Activated naive CD4-positive, alpha-beta T cell treated with anti-CD3 and anti-CD28 coated beads, Interleukin-2, amount 50 U/mL, for 24 hours (primary cell): Measurements from ENCODE around the gene NR5A1.

Experiments
- H3K27ac Mint-ChIP-seq: one replicate; pipeline ENCODE4 v1.8.0; 2021; ENCODE audit warnings: mild to moderate bottlenecking, mixed read lengths
- H3K27me3 Mint-ChIP-seq: one replicate; pipeline ENCODE4 v1.8.0; 2021; ENCODE audit warnings: mixed read lengths
- H3K36me3 Mint-ChIP-seq: one replicate; pipeline ENCODE4 v1.8.0; 2021; ENCODE audit warnings: mixed read lengths
- H3K4me1 Mint-ChIP-seq: one replicate; pipeline ENCODE4 v1.8.0; 2021; ENCODE audit warnings: mixed read lengths
- H3K4me3 Mint-ChIP-seq: one replicate; pipeline ENCODE4 v1.8.0; 2021; ENCODE audit warnings: mild to moderate bottlenecking, mixed read lengths
- H3K9me3 Mint-ChIP-seq: one replicate; pipeline ENCODE4 v1.8.0; 2021; ENCODE audit warnings: mixed read lengths

NR5A1 gene

GRCh38 chr9:124522121-124523098 lies 15.2 kb upstream of the NR5A1 start:
- Mint-ChIP-seq H3K4me3 (no peak overlapping the region), H3K36me3 (no peaks in the 10 kb centered on the region)

GRCh38 chr9:124521142-124521541 lies 13.9 kb upstream of the NR5A1 start:
- Mint-ChIP-seq H3K4me1 (no peaks in the 10 kb centered on the region), H3K4me3 (no peak overlapping the region), H3K36me3 (no peaks in the 10 kb centered on the region), H3K27ac (no peak overlapping the region), H3K9me3 (no peaks in the 10 kb centered on the region), H3K27me3 (peaks cover 2% of the 10 kb centered on the region)

More at GRCh38 chr9:124522121-124523098, 15.2 kb upstream of the NR5A1 start:
- no peak overlapping the region for H3K27ac Mint-ChIP-seq
- H3K9me3 Mint-ChIP-seq, result no peaks in the 10 kb centered on the region
- peaks cover 2% of the 10 kb centered on the region for H3K27me3 Mint-ChIP-seq
- H3K4me1 Mint-ChIP-seq, result no peaks in the 10 kb centered on the region

GRCh38 chr9:124520206-124520596 lies 13.0 kb upstream of the NR5A1 start:
- Mint-ChIP-seq H3K27me3 (peaks cover 2% of the 10 kb centered on the region), H3K4me3 (no peak overlapping the region), H3K36me3 (no peaks in the 10 kb centered on the region), H3K27ac (no peak overlapping the region), H3K9me3 (no peaks in the 10 kb centered on the region), H3K4me1 (no peaks in the 10 kb centered on the region)

GRCh38 chr9:124518116-124518515 lies 10.9 kb upstream of the NR5A1 start:
- Mint-ChIP-seq H3K36me3 (no peaks in the 10 kb centered on the region), H3K27me3 (peaks cover 3% of the 10 kb centered on the region), H3K9me3 (no peaks in the 10 kb centered on the region), H3K4me1 (peaks cover 2% of the 10 kb centered on the region), H3K4me3 (no peak overlapping the region), H3K27ac (no peak overlapping the region)

- Mint-ChIP-seq H3K27ac (no peak overlapping the region), H3K9me3 (no peaks in the 10 kb centered on the region)
Measured at GRCh38 chr9:124517600-124517999, 10.4 kb upstream of the NR5A1 start.

GRCh38 chr9:124514874-124515273 lies 7.7 kb upstream of the NR5A1 start:
- H3K27me3 Mint-ChIP-seq, result peaks cover 3% of the 10 kb centered on the region
- no peak overlapping the region for H3K27ac Mint-ChIP-seq
- H3K4me1 Mint-ChIP-seq, result peaks cover 4% of the 10 kb centered on the region
- H3K9me3 Mint-ChIP-seq, result no peaks in the 10 kb centered on the region
- H3K36me3 Mint-ChIP-seq, result no peaks in the 10 kb centered on the region
- no peak overlapping the region for H3K4me3 Mint-ChIP-seq

More at GRCh38 chr9:124517600-124517999, 10.4 kb upstream of the NR5A1 start:
- peaks cover 4% of the 10 kb centered on the region for H3K4me1 Mint-ChIP-seq
- H3K36me3 Mint-ChIP-seq, result no peaks in the 10 kb centered on the region
- H3K27me3 Mint-ChIP-seq, result peaks cover 4% of the 10 kb centered on the region
- H3K4me3 Mint-ChIP-seq, result no peak overlapping the region

GRCh38 chr9:124514125-124514524 lies 6.9 kb upstream of the NR5A1 start:
- Mint-ChIP-seq H3K36me3 (no peaks in the 10 kb centered on the region), H3K4me1 (peaks cover 4% of the 10 kb centered on the region), H3K27me3 (peaks cover 3% of the 10 kb centered on the region), H3K27ac (no peak overlapping the region), H3K4me3 (no peak overlapping the region), H3K9me3 (no peaks in the 10 kb centered on the region)

GRCh38 chr9:124513376-124513994 lies 6.3 kb upstream of the NR5A1 start:
- H3K27me3 Mint-ChIP-seq, result peaks cover 3% of the 10 kb centered on the region
- no peaks in the 10 kb centered on the region for H3K36me3 Mint-ChIP-seq
- H3K4me3 Mint-ChIP-seq, result no peak overlapping the region
- no peak overlapping the region for H3K27ac Mint-ChIP-seq
- H3K9me3 Mint-ChIP-seq, result no peaks in the 10 kb centered on the region
- H3K4me1 Mint-ChIP-seq, result peaks cover 4% of the 10 kb centered on the region

- H3K36me3 Mint-ChIP-seq, result no peaks in the 10 kb centered on the region
Measured at GRCh38 chr9:124512806-124513204, 5.6 kb upstream of the NR5A1 start.

GRCh38 chr9:124511891-124512805 lies 4.9 kb upstream of the NR5A1 start:
- no peaks in the 10 kb centered on the region for H3K36me3 Mint-ChIP-seq
- H3K9me3 Mint-ChIP-seq, result no peaks in the 10 kb centered on the region
- peaks cover 4% of the 10 kb centered on the region for H3K4me1 Mint-ChIP-seq
- H3K4me3 Mint-ChIP-seq, result no peak overlapping the region
- no peak overlapping the region for H3K27ac Mint-ChIP-seq
- peaks cover 3% of the 10 kb centered on the region for H3K27me3 Mint-ChIP-seq

More at GRCh38 chr9:124512806-124513204, 5.6 kb upstream of the NR5A1 start:
- Mint-ChIP-seq H3K27ac (no peak overlapping the region), H3K4me1 (peaks cover 4% of the 10 kb centered on the region), H3K27me3 (peaks cover 3% of the 10 kb centered on the region), H3K4me3 (no peak overlapping the region), H3K9me3 (no peaks in the 10 kb centered on the region)

- Mint-ChIP-seq H3K4me3 (no peak overlapping the region), H3K4me1 (peaks cover 4% of the 10 kb centered on the region), H3K9me3 (no peaks in the 10 kb centered on the region), H3K27ac (no peak overlapping the region), H3K36me3 (no peaks in the 10 kb centered on the region), H3K27me3 (peaks cover 3% of the 10 kb centered on the region)
Measured at GRCh38 chr9:124511426-124511840, 4.2 kb upstream of the NR5A1 start.

- H3K27ac Mint-ChIP-seq, result no peak overlapping the region
- no peaks in the 10 kb centered on the region for H3K9me3 Mint-ChIP-seq
- H3K4me3 Mint-ChIP-seq, result no peak overlapping the region
- peaks cover 4% of the 10 kb centered on the region for H3K27me3 Mint-ChIP-seq
- H3K36me3 Mint-ChIP-seq, result no peaks in the 10 kb centered on the region
- H3K4me1 Mint-ChIP-seq, result peaks cover 4% of the 10 kb centered on the region
Measured at GRCh38 chr9:124510650-124511425, 3.6 kb upstream of the NR5A1 start.

- Mint-ChIP-seq H3K9me3 (no peaks in the 10 kb centered on the region), H3K36me3 (no peaks in the 10 kb centered on the region), H3K27ac (no peak overlapping the region), H3K4me3 (no peak overlapping the region), H3K4me1 (peaks cover 7% of the 10 kb centered on the region), H3K27me3 (peaks cover 7% of the 10 kb centered on the region)
Measured at GRCh38 chr9:124507880-124508423, 753 bp upstream of the NR5A1 start.

GRCh38 chr9:124506433-124506832 lies 766 bp downstream of the NR5A1 start:
- Mint-ChIP-seq H3K4me3 (no peak overlapping the region), H3K36me3 (no peaks in the 10 kb centered on the region), H3K27me3 (peaks cover 7% of the 10 kb centered on the region), H3K27ac (no peak overlapping the region), H3K4me1 (peaks cover 7% of the 10 kb centered on the region), H3K9me3 (no peaks in the 10 kb centered on the region)
